HepG2 (cell line): ENCODE data around the gene ARX. TPM values are rescaled to one million over a fixed set of nuclear protein-coding genes. Genes with fewer than 3 reads are reported as not detected.

ENCODE experiments used
- polyA plus RNA-seq, 8 experiments: library from polyadenylated mRNA; depleted of rRNA in 3 of 8; stranded (reverse) in 7 of 8; unstranded in 1 of 8; fragments of >200 nt; fragmentation: Illumina TruSeq in 4 of 8; extraction: Trizol in 4 of 8; gene quantifications; 2 replicates each; pipeline versions ENCODE4 v1.2.1 to v1.2.3, GENCODE V29; 2011 to 2016; ENCODE audit warnings: low read depth in 4 of 8, missing spikeins in 1 of 8, mixed read lengths in 1 of 8; ENCODE audit not compliant: insufficient read depth in 1 of 8
- small RNA-seq, 3 experiments: library from RNA; depleted of rRNA; stranded (forward); fragments of <200 nt; gene quantifications; one replicate each; pipeline ENCODE3, GENCODE V24; 2012; ENCODE audit warnings: low read depth in 2 of 3, low replicate concordance in 1 of 3; ENCODE audit not compliant: insufficient read length in 3 of 3, insufficient read depth in 2 of 3
- total RNA-seq, 5 experiments: library from RNA; depleted of rRNA; stranded (reverse); fragments of >200 nt; fragmentation: Illumina TruSeq; extraction: Trizol; gene quantifications; 2 replicates each; pipeline ENCODE4 v1.2.3, GENCODE V29; 2016; ENCODE audit warnings: low read depth in 1 of 5

ARX gene
- total and polyA plus RNA-seq, 2 of the 13 experiments (the other 11 are each of a cell fraction or from before 2014, with no cell fraction given): not detected

Small RNAs within 50 kb of the gene (small RNA-seq; reads per million reads assigned to genes)
- 0 reads per million in 3 experiments for gene RN7SL91P
